GM23338 (cell line): Measurements from ENCODE around the gene SLC13A3. TPM values are rescaled to one million over a fixed set of nuclear protein-coding genes. Genes with fewer than 3 reads are reported as not detected.

Experiments used
- ATAC-seq: fragments of 200-7000 bp; cut with Tn5 transposase; 3 replicates; pipeline ENCODE4 v1.9.1; 2020
- DNase-seq: peaks from one replicate; pipeline ENCODE4 v3.0.0-alpha.2; 2015; ENCODE audit warnings: low spot score
- H2AFZ ChIP-seq: fragments of 200-600 bp; sonication (generic); 2 replicates; pipeline ENCODE4 v1.8.0; 2016; ENCODE audit warnings: antibody characterized with exemption, mild to moderate bottlenecking, moderate library complexity
- H3F3A ChIP-seq: fragments of 200-600 bp; sonication (generic); replicated peaks from 2 replicates; pipeline ENCODE4 v1.8.0; 2017; ENCODE audit warnings: antibody characterized with exemption, mixed run types, low read depth
- H3K27ac ChIP-seq: fragments of 200-600 bp; sonication (generic); 2 replicates; pipeline ENCODE4 v1.6.1; 2016; ENCODE audit warnings: low read depth
- H3K27me3 ChIP-seq: fragments of 200-600 bp; sonication (generic); 2 replicates; pipeline ENCODE4 v1.8.0; 2016; ENCODE audit warnings: mild to moderate bottlenecking, mixed run types, moderate library complexity; ENCODE audit not compliant: insufficient read depth
- H3K36me3 ChIP-seq: fragments of 200-600 bp; sonication (generic); 2 replicates; pipeline ENCODE4 v1.8.0; 2016; ENCODE audit warnings: mild to moderate bottlenecking; ENCODE audit not compliant: insufficient read depth
- H3K4me1 ChIP-seq: fragments of 200-600 bp; sonication (generic); 2 replicates; pipeline ENCODE4 v1.8.0; 2016; ENCODE audit warnings: mild to moderate bottlenecking, moderate library complexity; ENCODE audit not compliant: insufficient read depth
- H3K4me2 ChIP-seq: fragments of 200-600 bp; sonication (generic); 2 replicates; pipeline ENCODE4 v1.7.1; 2017; ENCODE audit warnings: mixed run types
- H3K4me3 ChIP-seq: fragments of 200-600 bp; sonication (generic); 2 replicates; pipeline ENCODE4 v1.6.1; 2016; ENCODE audit warnings: mixed run types
- H3K79me2 ChIP-seq: fragments of 200-600 bp; sonication (generic); replicated peaks from 2 replicates; pipeline ENCODE4 v1.8.0; 2017; ENCODE audit warnings: mild to moderate bottlenecking; ENCODE audit not compliant: insufficient read depth
- H3K9me2 ChIP-seq: fragments of 200-600 bp; sonication (generic); 2 replicates; pipeline ENCODE4 v1.8.0; 2017; ENCODE audit not compliant: insufficient read depth
- H4K20me1 ChIP-seq: fragments of 200-600 bp; sonication (generic); replicated peaks from 2 replicates; pipeline ENCODE4 v1.8.0; 2017; ENCODE audit warnings: mild to moderate bottlenecking; ENCODE audit not compliant: insufficient read depth
- H3K27ac Mint-ChIP-seq: 2 replicates; pipeline ENCODE4 v1.8.0; 2020; ENCODE audit warnings: inconsistent platforms, mild to moderate bottlenecking, moderate library complexity, mixed read lengths
- H3K27me3 Mint-ChIP-seq: 3 replicates; pipeline ENCODE4 v1.8.0; 2022; ENCODE audit warnings: low read depth, mild to moderate bottlenecking, moderate library complexity, mixed read lengths, inconsistent platforms; ENCODE audit not compliant: insufficient read depth, poor library complexity
- H3K36me3 Mint-ChIP-seq: 3 replicates; pipeline ENCODE4 v1.8.0; 2021; ENCODE audit warnings: low read depth, mild to moderate bottlenecking, inconsistent platforms, moderate library complexity, mixed read lengths
- H3K4me1 Mint-ChIP-seq: 3 replicates; pipeline ENCODE4 v1.8.0; 2020; ENCODE audit warnings: mild to moderate bottlenecking, inconsistent platforms, mixed read lengths
- H3K4me3 Mint-ChIP-seq: 3 replicates; pipeline ENCODE4 v1.8.0; 2021; ENCODE audit warnings: moderate library complexity, mild to moderate bottlenecking, inconsistent platforms, mixed read lengths
- H3K9me3 Mint-ChIP-seq: 3 replicates; pipeline ENCODE4 v1.8.0; 2020; ENCODE audit warnings: moderate library complexity, mild to moderate bottlenecking, inconsistent platforms, mixed read lengths
- CREB1 ChIP-seq: fragments of 250-450 bp; sonication (Bioruptor Pico); IDR thresholded peaks from 2 replicates; pipeline ENCODE4 v1.5.0; 2020; ENCODE audit warnings: low read depth, mild to moderate bottlenecking, moderate library complexity
- EZH2 ChIP-seq: fragments of 200-600 bp; sonication (generic); IDR thresholded peaks from one replicate; pipeline ENCODE4 v1.8.0; 2017; ENCODE audit warnings: antibody characterized with exemption, mild to moderate bottlenecking, low read depth; ENCODE audit not compliant: unreplicated experiment
- EZH2phosphoT487 ChIP-seq: fragments of 200-600 bp; sonication (generic); IDR thresholded peaks from one replicate; pipeline ENCODE4 v1.8.1; 2018; ENCODE audit warnings: antibody characterized with exemption; ENCODE audit not compliant: unreplicated experiment
- JUNB ChIP-seq: IDR thresholded peaks from one replicate; pipeline ENCODE4 v1.6.1; 2016; ENCODE audit warnings: antibody characterized with exemption; ENCODE audit not compliant: unreplicated experiment
- NANOG ChIP-seq: IDR thresholded peaks from 2 replicates; pipeline ENCODE4 v1.6.1; 2016; ENCODE audit warnings: antibody characterized with exemption, borderline replicate concordance
- POLR2AphosphoS5 ChIP-seq: IDR thresholded peaks from 2 replicates; pipeline ENCODE4 v1.6.1; 2016; ENCODE audit warnings: antibody characterized with exemption, low read depth
- STAT1 ChIP-seq: IDR thresholded peaks from one replicate; pipeline ENCODE4 v1.6.1; 2016; ENCODE audit warnings: antibody characterized with exemption; ENCODE audit not compliant: unreplicated experiment
- ZNF114 ChIP-seq: fragments of 250-450 bp; sonication (Bioruptor Pico); IDR thresholded peaks from 2 replicates; pipeline ENCODE4 v1.5.0; 2020; ENCODE audit warnings: mild to moderate bottlenecking, moderate library complexity
- ZNF331 ChIP-seq: fragments of 250-450 bp; sonication (Bioruptor Pico); IDR thresholded peaks from 2 replicates; pipeline ENCODE4 v1.5.0; 2020; ENCODE audit warnings: low read depth, mild to moderate bottlenecking, moderate library complexity
- polyA plus RNA-seq: library from polyadenylated mRNA; unstranded; fragments of >200 nt; fragmentation: Nextera tagmentation; extraction: Ambion mirVana; gene quantifications from 2 replicates; pipeline ENCODE4 v1.2.1, GENCODE V29; 2016
- total RNA-seq: library from RNA; depleted of rRNA; stranded (reverse); fragments of >200 nt; shearing (Covaris generic); gene quantifications from 2 replicates; pipeline ENCODE4 v1.2.3, GENCODE V29; 2014
- TF ChIP-seq, protein P1 (sequence below), 2 experiments: fragments of 200-600 bp in 1 of 2; sonication (generic) in 1 of 2; conservative IDR thresholded peaks; 2 replicates each; pipeline versions ENCODE4 v1.5.1 to v1.6.1; 2016 to 2017; ENCODE audit warnings: antibody characterized with exemption in 2 of 2, low read depth in 2 of 2, mild to moderate bottlenecking in 2 of 2, moderate library complexity in 1 of 2
- TF ChIP-seq, protein P2 (sequence below): IDR thresholded peaks from 2 replicates; pipeline ENCODE4 v1.6.1; 2016; ENCODE audit warnings: antibody characterized with exemption
- TF ChIP-seq, protein P3 (sequence below): IDR thresholded peaks from one replicate; pipeline ENCODE4 v1.6.1; 2018; ENCODE audit warnings: antibody characterized with exemption; ENCODE audit not compliant: unreplicated experiment
- TF ChIP-seq, protein P4 (sequence below): fragments of 250-450 bp; sonication (Bioruptor Pico); IDR thresholded peaks from 2 replicates; pipeline ENCODE4 v1.5.0; 2020; ENCODE audit warnings: mild to moderate bottlenecking, moderate library complexity

SLC13A3 gene
- total and polyA plus RNA-seq, 2 experiments from 2014 or later: 8.6 to 9.1 TPM

- Mint-ChIP-seq H3K36me3 (no peaks in the 10 kb centered on the region; the same call in 2 of the 3 replicates), H3K4me1 (peaks cover 26% of the 10 kb centered on the region), H3K27ac (no peak overlapping the region), H3K27me3 (peaks cover 9% of the 10 kb centered on the region), H3K9me3 (no peaks in the 10 kb centered on the region; the same call in 2 of the 3 replicates), H3K4me3 (no peak overlapping the region)
- ATAC-seq: no peak
- no peaks in the 10 kb centered on the region for H4K20me1 ChIP-seq
- H3K27ac ChIP-seq: no peak overlapping the region
- no peaks in the 10 kb centered on the region for H3K9me2 ChIP-seq
- no peak overlapping the region for H2AFZ ChIP-seq
- H3K36me3 ChIP-seq: no peaks in the 10 kb centered on the region
- H3K4me2 ChIP-seq: no peak overlapping the region
- H3F3A ChIP-seq: no peaks in the 10 kb centered on the region
- no peak for DNase-seq
- TF ChIP-seq POLR2AphosphoS5 (no peak), ZNF331 (CRISPR knock-in tag) (no peak), JUNB (no peak), EZH2phosphoT487 (no peak), STAT1 (no peak), ZNF114 (CRISPR knock-in tag) (no peak), CREB1 (CRISPR knock-in tag) (no peak), NANOG (no peak), EZH2 (no peak)
- TF ChIP-seq, protein P1, sequence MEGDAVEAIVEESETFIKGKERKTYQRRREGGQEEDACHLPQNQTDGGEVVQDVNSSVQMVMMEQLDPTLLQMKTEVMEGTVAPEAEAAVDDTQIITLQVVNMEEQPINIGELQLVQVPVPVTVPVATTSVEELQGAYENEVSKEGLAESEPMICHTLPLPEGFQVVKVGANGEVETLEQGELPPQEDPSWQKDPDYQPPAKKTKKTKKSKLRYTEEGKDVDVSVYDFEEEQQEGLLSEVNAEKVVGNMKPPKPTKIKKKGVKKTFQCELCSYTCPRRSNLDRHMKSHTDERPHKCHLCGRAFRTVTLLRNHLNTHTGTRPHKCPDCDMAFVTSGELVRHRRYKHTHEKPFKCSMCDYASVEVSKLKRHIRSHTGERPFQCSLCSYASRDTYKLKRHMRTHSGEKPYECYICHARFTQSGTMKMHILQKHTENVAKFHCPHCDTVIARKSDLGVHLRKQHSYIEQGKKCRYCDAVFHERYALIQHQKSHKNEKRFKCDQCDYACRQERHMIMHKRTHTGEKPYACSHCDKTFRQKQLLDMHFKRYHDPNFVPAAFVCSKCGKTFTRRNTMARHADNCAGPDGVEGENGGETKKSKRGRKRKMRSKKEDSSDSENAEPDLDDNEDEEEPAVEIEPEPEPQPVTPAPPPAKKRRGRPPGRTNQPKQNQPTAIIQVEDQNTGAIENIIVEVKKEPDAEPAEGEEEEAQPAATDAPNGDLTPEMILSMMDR (conservative IDR thresholded peaks at IDR 0.05; ENCODE audit: low read depth in 2 of 2): no peak
- TF ChIP-seq, protein P2, sequence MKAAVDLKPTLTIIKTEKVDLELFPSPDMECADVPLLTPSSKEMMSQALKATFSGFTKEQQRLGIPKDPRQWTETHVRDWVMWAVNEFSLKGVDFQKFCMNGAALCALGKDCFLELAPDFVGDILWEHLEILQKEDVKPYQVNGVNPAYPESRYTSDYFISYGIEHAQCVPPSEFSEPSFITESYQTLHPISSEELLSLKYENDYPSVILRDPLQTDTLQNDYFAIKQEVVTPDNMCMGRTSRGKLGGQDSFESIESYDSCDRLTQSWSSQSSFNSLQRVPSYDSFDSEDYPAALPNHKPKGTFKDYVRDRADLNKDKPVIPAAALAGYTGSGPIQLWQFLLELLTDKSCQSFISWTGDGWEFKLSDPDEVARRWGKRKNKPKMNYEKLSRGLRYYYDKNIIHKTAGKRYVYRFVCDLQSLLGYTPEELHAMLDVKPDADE: no peak
- TF ChIP-seq, protein P3, sequence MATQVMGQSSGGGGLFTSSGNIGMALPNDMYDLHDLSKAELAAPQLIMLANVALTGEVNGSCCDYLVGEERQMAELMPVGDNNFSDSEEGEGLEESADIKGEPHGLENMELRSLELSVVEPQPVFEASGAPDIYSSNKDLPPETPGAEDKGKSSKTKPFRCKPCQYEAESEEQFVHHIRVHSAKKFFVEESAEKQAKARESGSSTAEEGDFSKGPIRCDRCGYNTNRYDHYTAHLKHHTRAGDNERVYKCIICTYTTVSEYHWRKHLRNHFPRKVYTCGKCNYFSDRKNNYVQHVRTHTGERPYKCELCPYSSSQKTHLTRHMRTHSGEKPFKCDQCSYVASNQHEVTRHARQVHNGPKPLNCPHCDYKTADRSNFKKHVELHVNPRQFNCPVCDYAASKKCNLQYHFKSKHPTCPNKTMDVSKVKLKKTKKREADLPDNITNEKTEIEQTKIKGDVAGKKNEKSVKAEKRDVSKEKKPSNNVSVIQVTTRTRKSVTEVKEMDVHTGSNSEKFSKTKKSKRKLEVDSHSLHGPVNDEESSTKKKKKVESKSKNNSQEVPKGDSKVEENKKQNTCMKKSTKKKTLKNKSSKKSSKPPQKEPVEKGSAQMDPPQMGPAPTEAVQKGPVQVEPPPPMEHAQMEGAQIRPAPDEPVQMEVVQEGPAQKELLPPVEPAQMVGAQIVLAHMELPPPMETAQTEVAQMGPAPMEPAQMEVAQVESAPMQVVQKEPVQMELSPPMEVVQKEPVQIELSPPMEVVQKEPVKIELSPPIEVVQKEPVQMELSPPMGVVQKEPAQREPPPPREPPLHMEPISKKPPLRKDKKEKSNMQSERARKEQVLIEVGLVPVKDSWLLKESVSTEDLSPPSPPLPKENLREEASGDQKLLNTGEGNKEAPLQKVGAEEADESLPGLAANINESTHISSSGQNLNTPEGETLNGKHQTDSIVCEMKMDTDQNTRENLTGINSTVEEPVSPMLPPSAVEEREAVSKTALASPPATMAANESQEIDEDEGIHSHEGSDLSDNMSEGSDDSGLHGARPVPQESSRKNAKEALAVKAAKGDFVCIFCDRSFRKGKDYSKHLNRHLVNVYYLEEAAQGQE: no peak
- TF ChIP-seq, protein P4, sequence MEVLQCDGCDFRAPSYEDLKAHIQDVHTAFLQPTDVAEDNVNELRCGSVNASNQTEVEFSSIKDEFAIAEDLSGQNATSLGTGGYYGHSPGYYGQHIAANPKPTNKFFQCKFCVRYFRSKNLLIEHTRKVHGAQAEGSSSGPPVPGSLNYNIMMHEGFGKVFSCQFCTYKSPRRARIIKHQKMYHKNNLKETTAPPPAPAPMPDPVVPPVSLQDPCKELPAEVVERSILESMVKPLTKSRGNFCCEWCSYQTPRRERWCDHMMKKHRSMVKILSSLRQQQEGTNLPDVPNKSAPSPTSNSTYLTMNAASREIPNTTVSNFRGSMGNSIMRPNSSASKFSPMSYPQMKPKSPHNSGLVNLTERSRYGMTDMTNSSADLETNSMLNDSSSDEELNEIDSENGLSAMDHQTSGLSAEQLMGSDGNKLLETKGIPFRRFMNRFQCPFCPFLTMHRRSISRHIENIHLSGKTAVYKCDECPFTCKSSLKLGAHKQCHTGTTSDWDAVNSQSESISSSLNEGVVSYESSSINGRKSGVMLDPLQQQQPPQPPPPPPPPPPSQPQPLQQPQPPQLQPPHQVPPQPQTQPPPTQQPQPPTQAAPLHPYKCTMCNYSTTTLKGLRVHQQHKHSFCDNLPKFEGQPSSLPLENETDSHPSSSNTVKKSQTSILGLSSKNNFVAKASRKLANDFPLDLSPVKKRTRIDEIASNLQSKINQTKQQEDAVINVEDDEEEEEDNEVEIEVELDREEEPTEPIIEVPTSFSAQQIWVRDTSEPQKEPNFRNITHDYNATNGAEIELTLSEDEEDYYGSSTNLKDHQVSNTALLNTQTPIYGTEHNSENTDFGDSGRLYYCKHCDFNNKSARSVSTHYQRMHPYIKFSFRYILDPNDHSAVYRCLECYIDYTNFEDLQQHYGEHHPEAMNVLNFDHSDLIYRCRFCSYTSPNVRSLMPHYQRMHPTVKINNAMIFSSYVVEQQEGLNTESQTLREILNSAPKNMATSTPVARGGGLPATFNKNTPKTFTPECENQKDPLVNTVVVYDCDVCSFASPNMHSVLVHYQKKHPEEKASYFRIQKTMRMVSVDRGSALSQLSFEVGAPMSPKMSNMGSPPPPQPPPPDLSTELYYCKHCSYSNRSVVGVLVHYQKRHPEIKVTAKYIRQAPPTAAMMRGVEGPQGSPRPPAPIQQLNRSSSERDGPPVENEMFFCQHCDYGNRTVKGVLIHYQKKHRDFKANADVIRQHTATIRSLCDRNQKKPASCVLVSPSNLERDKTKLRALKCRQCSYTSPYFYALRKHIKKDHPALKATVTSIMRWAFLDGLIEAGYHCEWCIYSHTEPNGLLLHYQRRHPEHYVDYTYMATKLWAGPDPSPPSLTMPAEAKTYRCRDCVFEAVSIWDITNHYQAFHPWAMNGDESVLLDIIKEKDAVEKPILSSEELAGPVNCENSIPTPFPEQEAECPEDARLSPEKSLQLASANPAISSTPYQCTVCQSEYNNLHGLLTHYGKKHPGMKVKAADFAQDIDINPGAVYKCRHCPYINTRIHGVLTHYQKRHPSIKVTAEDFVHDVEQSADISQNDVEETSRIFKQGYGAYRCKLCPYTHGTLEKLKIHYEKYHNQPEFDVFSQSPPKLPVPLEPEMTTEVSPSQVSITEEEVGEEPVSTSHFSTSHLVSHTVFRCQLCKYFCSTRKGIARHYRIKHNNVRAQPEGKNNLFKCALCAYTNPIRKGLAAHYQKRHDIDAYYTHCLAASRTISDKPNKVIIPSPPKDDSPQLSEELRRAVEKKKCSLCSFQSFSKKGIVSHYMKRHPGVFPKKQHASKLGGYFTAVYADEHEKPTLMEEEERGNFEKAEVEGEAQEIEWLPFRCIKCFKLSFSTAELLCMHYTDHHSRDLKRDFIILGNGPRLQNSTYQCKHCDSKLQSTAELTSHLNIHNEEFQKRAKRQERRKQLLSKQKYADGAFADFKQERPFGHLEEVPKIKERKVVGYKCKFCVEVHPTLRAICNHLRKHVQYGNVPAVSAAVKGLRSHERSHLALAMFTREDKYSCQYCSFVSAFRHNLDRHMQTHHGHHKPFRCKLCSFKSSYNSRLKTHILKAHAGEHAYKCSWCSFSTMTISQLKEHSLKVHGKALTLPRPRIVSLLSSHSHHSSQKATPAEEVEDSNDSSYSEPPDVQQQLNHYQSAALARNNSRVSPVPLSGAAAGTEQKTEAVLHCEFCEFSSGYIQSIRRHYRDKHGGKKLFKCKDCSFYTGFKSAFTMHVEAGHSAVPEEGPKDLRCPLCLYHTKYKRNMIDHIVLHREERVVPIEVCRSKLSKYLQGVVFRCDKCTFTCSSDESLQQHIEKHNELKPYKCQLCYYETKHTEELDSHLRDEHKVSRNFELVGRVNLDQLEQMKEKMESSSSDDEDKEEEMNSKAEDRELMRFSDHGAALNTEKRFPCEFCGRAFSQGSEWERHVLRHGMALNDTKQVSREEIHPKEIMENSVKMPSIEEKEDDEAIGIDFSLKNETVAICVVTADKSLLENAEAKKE (CRISPR knock-in tag): no peak
- H3K27me3 ChIP-seq: no peaks in the 10 kb centered on the region
- H3K4me3 ChIP-seq: no peak overlapping the region
- no peaks in the 10 kb centered on the region for H3K79me2 ChIP-seq
- H3K4me1 ChIP-seq: peaks cover 36% of the 10 kb centered on the region
Measured at GRCh38 chr20:46558511-46558959, 92.7 kb downstream of the SLC13A3 start.
